Tibial nerve (tissue), 4 donors: ENCODE results near the gene CCP110.
A peak's percentile ranks its signal among the peaks of the same experiment; 100 is the strongest.

ENCODE experiments used
- EP300 ChIP-seq, 2 donors: sonication (generic); formaldehyde crosslinking; IDR thresholded peaks; one replicate each; pipeline ENCODE4 v1.6.1; 2017; ENCODE audit warnings: antibody characterized with exemption in 2 of 2, mild to moderate bottlenecking in 1 of 2
- POLR2A ChIP-seq, 2 donors: fragments of 450-650 bp; IDR thresholded peaks; one replicate each; pipeline ENCODE4 v1.6.1; 2017; ENCODE audit warnings: antibody characterized with exemption in 2 of 2, mild to moderate bottlenecking in 2 of 2, moderate library complexity in 2 of 2
- TF ChIP-seq, protein P1 (sequence below), 5 experiments: fragments of 200-600 bp in 3 of 5; fragments of 450-650 bp in 2 of 5; sonication (generic) in 3 of 5; IDR thresholded peaks; one replicate each; pipeline ENCODE4 v1.5.1; 2016 to 2019; ENCODE audit warnings: antibody characterized with exemption in 5 of 5, mild to moderate bottlenecking in 3 of 5, moderate library complexity in 2 of 5

DNA sequence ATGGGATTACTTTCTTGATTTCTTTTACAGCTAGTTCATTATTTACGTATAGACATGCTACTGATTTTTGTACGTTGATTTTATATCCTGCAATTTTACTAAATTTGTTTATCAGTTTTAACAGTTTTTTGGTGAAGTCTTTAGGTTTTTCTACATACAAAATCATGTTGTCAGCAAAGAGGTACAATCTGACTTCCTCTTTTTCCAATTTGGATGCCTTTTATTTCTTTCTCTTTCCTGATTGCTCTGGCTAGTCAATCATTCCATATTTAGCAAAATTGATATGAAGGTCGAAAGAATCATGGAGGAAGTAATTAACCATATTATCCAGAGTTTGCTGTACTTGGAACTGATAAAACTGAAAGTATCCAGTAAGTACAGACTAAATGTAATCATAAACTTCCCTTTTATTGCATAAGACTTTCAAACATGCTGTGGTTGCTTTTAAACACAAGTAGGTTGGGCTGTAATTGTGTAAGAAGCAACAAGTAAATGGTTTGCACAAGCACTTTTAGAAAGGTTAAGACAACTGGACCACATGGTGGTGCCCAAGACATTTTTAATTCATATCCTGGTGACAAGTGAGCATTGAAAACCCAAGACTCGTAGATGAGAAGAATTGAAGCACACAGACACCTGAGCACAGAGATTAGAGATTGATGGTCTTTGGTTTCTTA lies 10.2 kb upstream of the CCP110 start:
- TF ChIP-seq, protein P1, sequence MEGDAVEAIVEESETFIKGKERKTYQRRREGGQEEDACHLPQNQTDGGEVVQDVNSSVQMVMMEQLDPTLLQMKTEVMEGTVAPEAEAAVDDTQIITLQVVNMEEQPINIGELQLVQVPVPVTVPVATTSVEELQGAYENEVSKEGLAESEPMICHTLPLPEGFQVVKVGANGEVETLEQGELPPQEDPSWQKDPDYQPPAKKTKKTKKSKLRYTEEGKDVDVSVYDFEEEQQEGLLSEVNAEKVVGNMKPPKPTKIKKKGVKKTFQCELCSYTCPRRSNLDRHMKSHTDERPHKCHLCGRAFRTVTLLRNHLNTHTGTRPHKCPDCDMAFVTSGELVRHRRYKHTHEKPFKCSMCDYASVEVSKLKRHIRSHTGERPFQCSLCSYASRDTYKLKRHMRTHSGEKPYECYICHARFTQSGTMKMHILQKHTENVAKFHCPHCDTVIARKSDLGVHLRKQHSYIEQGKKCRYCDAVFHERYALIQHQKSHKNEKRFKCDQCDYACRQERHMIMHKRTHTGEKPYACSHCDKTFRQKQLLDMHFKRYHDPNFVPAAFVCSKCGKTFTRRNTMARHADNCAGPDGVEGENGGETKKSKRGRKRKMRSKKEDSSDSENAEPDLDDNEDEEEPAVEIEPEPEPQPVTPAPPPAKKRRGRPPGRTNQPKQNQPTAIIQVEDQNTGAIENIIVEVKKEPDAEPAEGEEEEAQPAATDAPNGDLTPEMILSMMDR (IDR thresholded peaks at IDR 0.05), result no peak
- no peak for TF ChIP-seq POLR2A (IDR thresholded peaks at IDR 0.05)
- TF ChIP-seq EP300 (IDR thresholded peaks at IDR 0.05), result peak in 1 of 2 donors; percentile 55
